Thyroid gland (tissue), 4 donors: ENCODE data around the gene TRAPPC6A. TPM values are rescaled to one million over a fixed set of nuclear protein-coding genes. Genes with fewer than 3 reads are reported as not detected.
A peak's percentile ranks its signal among the peaks of the same experiment; 100 is the strongest.

Source experiments
- DNase-seq, 2 donors: peaks; one replicate each; pipeline ENCODE4 v3.0.0-alpha.2; 2019
- H3K27ac ChIP-seq, 3 donors: fragments of 200-600 bp; sonication (generic); 1 replicate in 2 of 3; 2 replicates in 1 of 3; pipeline ENCODE4 v1.5.1; 2016 to 2019; ENCODE audit warnings: mild to moderate bottlenecking in 1 of 3, moderate library complexity in 1 of 3
- H3K27me3 ChIP-seq: fragments of 200-600 bp; sonication (generic); one replicate; pipeline ENCODE4 v1.5.1; 2019
- H3K36me3 ChIP-seq, 2 donors: fragments of 200-600 bp; sonication (generic); one replicate each; pipeline ENCODE4 v1.5.1; 2016 to 2019
- H3K4me1 ChIP-seq, 2 donors: fragments of 200-600 bp; sonication (generic); one replicate each; pipeline ENCODE4 v1.5.1; 2017 to 2019
- H3K4me3 ChIP-seq, 3 donors: fragments of 200-600 bp; sonication (generic); replicated peaks in 1 of 3; 1 replicate in 2 of 3; 2 replicates in 1 of 3; pipeline ENCODE4 v1.5.1; 2016; ENCODE audit warnings: mild to moderate bottlenecking in 1 of 3
- H3K9me3 ChIP-seq: fragments of 200-600 bp; sonication (generic); one replicate; pipeline ENCODE4 v1.5.1; 2017
- POLR2A ChIP-seq, 2 donors: fragments of 450-650 bp; IDR thresholded peaks; one replicate each; pipeline ENCODE4 v1.6.1; 2017; ENCODE audit warnings: antibody characterized with exemption in 2 of 2, mild to moderate bottlenecking in 2 of 2, moderate library complexity in 1 of 2
- WGBS, 2 donors: methylation state at CpG; one replicate each; pipeline ENCODE4 v1.1.5; 2017; 5-methylcytosine and 5-hydroxymethylcytosine counted together
- intact Hi-C: fragments of 100-400 bp; cut with DNase I; formaldehyde crosslinking; loops from one replicate; pipeline ENCODE4 v1.15.1; 2023
- total RNA-seq, 4 donors: library from RNA; depleted of rRNA; stranded (reverse); fragments of >200 nt; gene quantifications; one replicate each; pipeline ENCODE4 v1.2.3, GENCODE V29; 2016
- TF ChIP-seq, protein P1 (sequence below), 6 experiments: fragments of 200-600 bp in 3 of 6; fragments of 450-650 bp in 3 of 6; sonication (generic) in 3 of 6; IDR thresholded peaks; one replicate each; pipeline ENCODE4 v1.5.1; 2016 to 2019; ENCODE audit warnings: antibody characterized with exemption in 6 of 6, mild to moderate bottlenecking in 2 of 6, inconsistent platforms in 1 of 6, moderate library complexity in 1 of 6

TRAPPC6A gene
- total RNA-seq, 4 donors from 2014 or later, result 25.0 to 53.3 (median 38.8) TPM

GRCh38 chr19:45163156-45163555 lies 14.9 kb downstream of the TRAPPC6A start:
- intact Hi-C loops, result no loop called here
- 91 to 100% methylated on average over 4 to 14 of the region's 17 CpGs for WGBS, 2 donors
- TF ChIP-seq, protein P1, sequence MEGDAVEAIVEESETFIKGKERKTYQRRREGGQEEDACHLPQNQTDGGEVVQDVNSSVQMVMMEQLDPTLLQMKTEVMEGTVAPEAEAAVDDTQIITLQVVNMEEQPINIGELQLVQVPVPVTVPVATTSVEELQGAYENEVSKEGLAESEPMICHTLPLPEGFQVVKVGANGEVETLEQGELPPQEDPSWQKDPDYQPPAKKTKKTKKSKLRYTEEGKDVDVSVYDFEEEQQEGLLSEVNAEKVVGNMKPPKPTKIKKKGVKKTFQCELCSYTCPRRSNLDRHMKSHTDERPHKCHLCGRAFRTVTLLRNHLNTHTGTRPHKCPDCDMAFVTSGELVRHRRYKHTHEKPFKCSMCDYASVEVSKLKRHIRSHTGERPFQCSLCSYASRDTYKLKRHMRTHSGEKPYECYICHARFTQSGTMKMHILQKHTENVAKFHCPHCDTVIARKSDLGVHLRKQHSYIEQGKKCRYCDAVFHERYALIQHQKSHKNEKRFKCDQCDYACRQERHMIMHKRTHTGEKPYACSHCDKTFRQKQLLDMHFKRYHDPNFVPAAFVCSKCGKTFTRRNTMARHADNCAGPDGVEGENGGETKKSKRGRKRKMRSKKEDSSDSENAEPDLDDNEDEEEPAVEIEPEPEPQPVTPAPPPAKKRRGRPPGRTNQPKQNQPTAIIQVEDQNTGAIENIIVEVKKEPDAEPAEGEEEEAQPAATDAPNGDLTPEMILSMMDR (IDR thresholded peaks at IDR 0.05), result no peak
- no peak for TF ChIP-seq POLR2A (IDR thresholded peaks at IDR 0.05)
- Histone ChIP-seq H3K4me1 (peaks cover 0 to 15% of the 10 kb centered on the region in 2 donors), H3K27ac (no peak overlapping the region), H3K9me3 (no peaks in the 10 kb centered on the region), H3K36me3 (no peaks in the 10 kb centered on the region), H3K27me3 (no peaks in the 10 kb centered on the region), H3K4me3 (no peak overlapping the region)
- DNase-seq, result no peak

GRCh38 chr19:45162608-45163143 lies 15.4 kb downstream of the TRAPPC6A start:
- Histone ChIP-seq H3K4me3 (no peak overlapping the region), H3K4me1 (peaks cover 0 to 15% of the 10 kb centered on the region in 2 donors), H3K27me3 (no peaks in the 10 kb centered on the region), H3K36me3 (no peaks in the 10 kb centered on the region), H3K27ac (no peak overlapping the region), H3K9me3 (no peaks in the 10 kb centered on the region)
- intact Hi-C loops, result no loop called here
- no peak for DNase-seq
- TF ChIP-seq, protein P1 (IDR thresholded peaks at IDR 0.05), result no peak
- no peak for TF ChIP-seq POLR2A (IDR thresholded peaks at IDR 0.05)
- WGBS, 2 donors, result 73 to 85% methylated on average over 13 to 16 of the region's 18 CpGs

DNA sequence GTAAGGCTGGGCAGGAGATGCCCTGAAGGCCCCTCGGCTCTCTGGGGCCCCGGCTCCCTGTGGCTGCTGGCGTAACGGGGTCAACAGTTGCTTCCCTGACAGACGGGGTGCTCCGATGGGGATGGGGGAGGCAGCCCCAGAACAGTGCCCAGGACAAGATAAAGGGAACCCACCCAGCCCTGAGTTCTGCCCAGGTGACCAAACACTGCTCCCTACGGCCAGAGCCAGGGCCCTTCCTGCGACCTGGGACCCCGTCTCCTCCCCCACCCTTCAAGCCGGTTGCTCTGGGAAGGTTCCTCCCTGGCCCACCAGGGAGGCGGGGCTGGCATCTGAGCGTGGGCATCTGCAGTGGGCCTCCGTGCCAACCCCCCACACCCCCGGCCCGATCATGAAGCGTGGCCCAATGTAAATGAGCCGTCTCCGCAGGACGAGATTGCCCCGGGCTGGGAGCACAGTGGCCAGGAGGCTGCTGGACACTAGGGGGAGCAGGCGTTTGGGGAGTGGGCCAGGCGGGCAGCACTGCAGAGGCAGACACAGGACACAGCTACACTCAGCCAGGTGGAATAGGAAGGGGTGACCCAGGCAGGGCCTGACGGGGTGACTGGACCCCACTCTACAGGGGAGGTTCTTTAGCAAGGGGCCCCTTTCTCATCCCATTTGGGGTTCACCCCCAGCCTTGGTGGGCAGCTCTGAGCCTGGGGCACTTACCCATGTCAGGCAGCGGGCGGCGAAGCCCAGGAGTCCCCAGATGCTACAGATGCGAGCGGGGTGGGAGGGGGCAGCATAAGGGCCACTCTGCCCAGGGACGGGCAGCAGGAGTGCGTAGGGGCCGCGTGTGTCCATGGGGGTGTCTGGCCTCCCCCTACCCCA lies 16.1 kb downstream of the TRAPPC6A start:
- TF ChIP-seq, protein P1 (IDR thresholded peaks at IDR 0.05), result peak in 1 of 6 experiments; percentile 24
- no peak for TF ChIP-seq POLR2A (IDR thresholded peaks at IDR 0.05)
- no peaks in the 10 kb centered on the region for H3K27me3 ChIP-seq
- intact Hi-C loops, result no loop called here
- peaks cover 0 to 15% of the 10 kb centered on the region in 2 donors for H3K4me1 ChIP-seq
- no peak for DNase-seq
- H3K27ac ChIP-seq, result no peak overlapping the region
- H3K9me3 ChIP-seq, result no peaks in the 10 kb centered on the region
- no peak overlapping the region for H3K4me3 ChIP-seq
- 50 to 52% methylated on average over 2 to 16 of the region's 32 CpGs for WGBS, 2 donors
- H3K36me3 ChIP-seq, result no peaks in the 10 kb centered on the region

GRCh38 chr19:45160870-45161737 lies 16.9 kb downstream of the TRAPPC6A start, which contains the start of gene NKPD1:
Gene NKPD1 (minus strand): TSS chr19:45160982. CDS start chr19:45160150, 832 bp downstream.
- TF ChIP-seq, protein P1 (IDR thresholded peaks at IDR 0.05), result no peak
- no peak for TF ChIP-seq POLR2A (IDR thresholded peaks at IDR 0.05)
- no peaks in the 10 kb centered on the region for H3K27me3 ChIP-seq
- no peak within 1 kb of the TSS for H3K4me3 ChIP-seq
- DNase-seq, result peak; percentile 82 to 83
- H3K27ac ChIP-seq, result no peak within 1 kb of the TSS
- peaks cover 0 to 15% of the 10 kb centered on the region in 2 donors for H3K4me1 ChIP-seq
- WGBS, 2 donors, result 43 to 53% methylated on average over 22 to 23 of the region's 29 CpGs
- no peaks in the 10 kb centered on the region for H3K36me3 ChIP-seq
- intact Hi-C loops, result no loop called here
- no peaks in the 10 kb centered on the region for H3K9me3 ChIP-seq
